ENCODE data around the gene TLR3. TPM values are rescaled to one million over a fixed set of nuclear protein-coding genes. Genes with fewer than 3 reads are reported as not detected.
"Not testable (repeated sequence)": the region's sequence is repeated elsewhere in the genome, so short reads cannot be mapped to it uniquely, and the experiment has no call there.

Gene TLR3
- total and polyA plus RNA-seq, 7 donors: 0.49 to 4.0 (median 1.0) TPM

GRCh38 chr4:186037692-186038658 is 31.0 kb upstream of the TLR3 start:
- DNase-seq: no peak
- WGBS, 3 donors: 22 to 33% (median 22%) methylated on average over 12 of the region's 12 CpGs

GRCh38 chr4:186039697-186040096 is 29.3 kb upstream of the TLR3 start:
- DNase-seq (no peak), ATAC-seq (no peak)
- no peak for TF ChIP-seq CTCF (IDR thresholded peaks at IDR 0.05)
- intact Hi-C loops (cut with DNase I): loop anchor here (5.0 to 10.0 kb wide), 2 partner anchors 567 to 835 kb away; partner anchors contain the start of genes CCDC110 (in 1 of the 2), CFAP97 (in 1 of the 2) and SNX25 (in 1 of the 2)
- no peak overlapping the region for H3K4me3 ChIP-seq
- H3K27me3 ChIP-seq (ENCODE audit: insufficient read depth in 3 of 3, low read length in 2 of 3): no peaks in the 10 kb centered on the region
- no peak overlapping the region for H3K27ac ChIP-seq
- H3K36me3 ChIP-seq (ENCODE audit: insufficient read depth in 1 of 2, low read depth in 1 of 2): no peaks in the 10 kb centered on the region
- no peaks in the 10 kb centered on the region for H3K9me3 ChIP-seq
- 61 to 64% (median 63%) methylated on average over 16 of the region's 16 CpGs for WGBS, 3 donors
- H3K4me1 ChIP-seq: no peaks in the 10 kb centered on the region

More at GRCh38 chr4:186037692-186038658, 31.0 kb upstream of the TLR3 start:
- Histone ChIP-seq H3K4me1 (no peaks in the 10 kb centered on the region), H3K36me3 (ENCODE audit: insufficient read depth in 1 of 2, low read depth in 1 of 2) (no peaks in the 10 kb centered on the region), H3K27ac (no peak overlapping the region), H3K4me3 (no peak overlapping the region), H3K9me3 (no peaks in the 10 kb centered on the region), H3K27me3 (ENCODE audit: insufficient read depth in 3 of 3, low read length in 2 of 3) (no peaks in the 10 kb centered on the region)
- ATAC-seq: peak; percentile 73 to 95 (median 81)
- intact Hi-C loops (cut with DNase I): loop anchor here (1.0 to 10.0 kb wide), 4 partner anchors 398 to 833 kb away; partner anchors contain the start of genes CCDC110 (in 1 of the 2), CFAP97 (in 1 of the 2) and SNX25 (in 1 of the 2)
- peak; percentile 90 for TF ChIP-seq CTCF (IDR thresholded peaks at IDR 0.05)

- WGBS, 3 donors: 75 to 83% (median 78%) methylated on average over 12 of the region's 12 CpGs
- H3K4me3 ChIP-seq: no peak overlapping the region
- TF ChIP-seq CTCF (IDR thresholded peaks at IDR 0.05): no peak
- intact Hi-C loops (cut with DNase I): no loop called here
- H3K9me3 ChIP-seq: no peaks in the 10 kb centered on the region
- no peaks in the 10 kb centered on the region for H3K27me3 ChIP-seq (ENCODE audit: insufficient read depth in 3 of 3, low read length in 2 of 3)
- no peak overlapping the region for H3K27ac ChIP-seq
- no peak for DNase-seq
- no peaks in the 10 kb centered on the region for H3K4me1 ChIP-seq
- ATAC-seq: no peak
- H3K36me3 ChIP-seq (ENCODE audit: insufficient read depth in 1 of 2, low read depth in 1 of 2): no peaks in the 10 kb centered on the region
These were observed 28.6 kb upstream of the TLR3 start for GRCh38 chr4:186040316-186040715.

GRCh38 chr4:186047501-186047900 is 21.5 kb upstream of the TLR3 start:
- H3K4me3 ChIP-seq; intact Hi-C loops (cut with DNase I); H3K27me3 ChIP-seq (ENCODE audit: insufficient read depth in 3 of 3, low read length in 2 of 3); H3K27ac ChIP-seq; H3K4me1 ChIP-seq; DNase-seq; ATAC-seq; H3K36me3 ChIP-seq (ENCODE audit: insufficient read depth in 1 of 2, low read depth in 1 of 2); H3K9me3 ChIP-seq: not testable (repeated sequence)
- WGBS, 3 donors: 33 to 74% (median 49%) methylated on average over 5 of the region's 5 CpGs

- H3K4me3 ChIP-seq; DNase-seq; intact Hi-C loops (cut with DNase I); H3K36me3 ChIP-seq (ENCODE audit: insufficient read depth in 1 of 2, low read depth in 1 of 2); ATAC-seq; H3K9me3 ChIP-seq; H3K27me3 ChIP-seq (ENCODE audit: insufficient read depth in 3 of 3, low read length in 2 of 3); H3K27ac ChIP-seq; H3K4me1 ChIP-seq: not testable (repeated sequence)
- 43 to 53% (median 44%) methylated on average over 8 of the region's 8 CpGs for WGBS, 3 donors
These were observed 18.8 kb upstream of the TLR3 start for GRCh38 chr4:186050135-186050534.

Measured in psoas muscle (tissue), 8 donors.